B cell (primary cell): ENCODE results near the gene EXOC3L2. TPM values are rescaled to one million over a fixed set of nuclear protein-coding genes. Genes with fewer than 3 reads are reported as not detected.
"Not testable (repeated sequence)": the region's sequence is repeated elsewhere in the genome, so short reads cannot be mapped to it uniquely, and the experiment has no call there.

ENCODE experiments used
- ATAC-seq: fragments of 200-7000 bp; cut with Tn5 transposase; one replicate; pipeline ENCODE4 v1.10.0; 2021; ENCODE audit warnings: low read depth, mild to moderate bottlenecking, moderate number of reproducible peaks, moderate library complexity
- CTCF ChIA-PET: fragments of 350-600 bp; sonication (Branson Sonifier 250); formaldehyde crosslinking; loops from one replicate; lab custom pipeline; 2021; ENCODE audit warnings: antibody characterized with exemption, inconsistent platforms; lab: Charles Lee
- POLR2A ChIA-PET: fragments of 350-600 bp; sonication (Branson Sonifier 250); formaldehyde crosslinking; loops from one replicate; lab custom pipeline; 2021; ENCODE audit warnings: antibody characterized with exemption; lab: Charles Lee
- DNase-seq: peaks from one replicate; pipeline ENCODE4 v3.0.0; 2013
- H2AFZ ChIP-seq: 2 replicates; pipeline ENCODE4 v1.6.1; 2012; ENCODE audit warnings: mild to moderate bottlenecking, low read depth, low read length; ENCODE audit not compliant: insufficient read depth, poor library complexity, severe bottlenecking
- H3K27ac ChIP-seq, 2 donors: 1 replicate in 1 of 2; 2 replicates in 1 of 2; pipeline ENCODE4 v1.5.1; 2012 to 2013; ENCODE audit warnings: low read length in 2 of 2, mild to moderate bottlenecking in 2 of 2, moderate library complexity in 1 of 2
- H3K27me3 ChIP-seq, 4 experiments: fragments of 200-600 bp in 1 of 4; sonication (generic) in 1 of 4; replicated peaks in 1 of 4; 1 replicate in 2 of 4; 2 replicates in 2 of 4; pipeline versions ENCODE4 v1.6.1 to v1.7.0; 2013 to 2016; ENCODE audit warnings: low read length in 3 of 4, mild to moderate bottlenecking in 2 of 4, mixed read lengths in 1 of 4, moderate library complexity in 1 of 4; ENCODE audit not compliant: insufficient read depth in 4 of 4, control insufficient read depth in 3 of 4; ENCODE audit errors: control extremely low read depth in 1 of 4
- H3K36me3 ChIP-seq, 2 experiments: replicated peaks in 1 of 2; 1 replicate in 1 of 2; 2 replicates in 1 of 2; pipeline versions ENCODE4 v1.6.1 to v1.7.1; 2013; ENCODE audit warnings: low read length in 1 of 2; ENCODE audit not compliant: insufficient read depth in 2 of 2, control insufficient read depth in 1 of 2; ENCODE audit errors: control extremely low read depth in 1 of 2, extremely low read depth in 1 of 2
- H3K4me1 ChIP-seq, 2 donors: fragments of 200-600 bp in 1 of 2; sonication (generic) in 1 of 2; 1 replicate in 1 of 2; 2 replicates in 1 of 2; pipeline versions ENCODE4 v1.5.1 to v1.6.1; 2013 to 2017; ENCODE audit warnings: low read length in 2 of 2; ENCODE audit not compliant: control insufficient read depth in 2 of 2, insufficient read depth in 2 of 2
- H3K4me2 ChIP-seq: replicated peaks from 2 replicates; pipeline ENCODE3; 2012; ENCODE audit warnings: mild to moderate bottlenecking, low read depth, low read length; ENCODE audit not compliant: poor library complexity, severe bottlenecking
- H3K4me3 ChIP-seq, 5 experiments: fragments of 200-600 bp in 1 of 5; sonication (generic) in 1 of 5; 1 replicate in 3 of 5; 2 replicates in 2 of 5; pipeline versions ENCODE4 v1.5.1 to v1.7.0; 2011 to 2016; ENCODE audit warnings: low read length in 4 of 5, mild to moderate bottlenecking in 4 of 5, low read depth in 2 of 5, control low read depth in 1 of 5, moderate library complexity in 1 of 5; ENCODE audit not compliant: insufficient read depth in 1 of 5; ENCODE audit errors: control extremely low read depth in 1 of 5, extremely low read depth in 1 of 5
- H3K79me2 ChIP-seq: fragments of 200-600 bp; sonication (generic); one replicate; pipeline ENCODE4 v1.6.0; 2016; ENCODE audit warnings: low read length; ENCODE audit not compliant: control insufficient read depth, insufficient read depth
- H3K9ac ChIP-seq: fragments of 200-600 bp; sonication (generic); 2 replicates; pipeline ENCODE4 v1.6.1; 2017; ENCODE audit warnings: mild to moderate bottlenecking, low read length, moderate library complexity
- H3K9me3 ChIP-seq, 3 donors: one replicate each; pipeline versions ENCODE4 v1.6.1 to v1.7.1; 2013; ENCODE audit warnings: low read length in 2 of 3; ENCODE audit not compliant: control insufficient read depth in 2 of 3, insufficient read depth in 1 of 3; ENCODE audit errors: control extremely low read depth in 1 of 3
- H4K20me1 ChIP-seq: 2 replicates; pipeline ENCODE4 v1.6.0; 2012; ENCODE audit warnings: mild to moderate bottlenecking, low read length; ENCODE audit not compliant: insufficient read depth, control insufficient read depth, poor library complexity, severe bottlenecking
- H3K27ac Mint-ChIP-seq: one replicate; pipeline ENCODE4 v1.8.0; 2021; ENCODE audit warnings: mixed read lengths
- H3K27me3 Mint-ChIP-seq: one replicate; pipeline ENCODE4 v1.8.0; 2021; ENCODE audit warnings: mixed read lengths
- H3K4me1 Mint-ChIP-seq: one replicate; pipeline ENCODE4 v1.8.0; 2021; ENCODE audit warnings: mixed read lengths
- H3K4me3 Mint-ChIP-seq: one replicate; pipeline ENCODE4 v1.8.0; 2021; ENCODE audit warnings: mixed read lengths
- H3K9me3 Mint-ChIP-seq: one replicate; pipeline ENCODE4 v1.8.0; 2022; ENCODE audit warnings: mixed read lengths; ENCODE audit not compliant: insufficient read depth
- CTCF ChIP-seq: fragments of 200-600 bp; IDR thresholded peaks from one replicate; pipeline ENCODE4 v1.8.0; 2022; ENCODE audit warnings: antibody characterized with exemption, mild to moderate bottlenecking
- EZH2 ChIP-seq: IDR thresholded peaks from 2 replicates; pipeline ENCODE4 v1.6.1; 2012; ENCODE audit warnings: borderline replicate concordance, low read depth, mild to moderate bottlenecking, moderate library complexity, low read length; ENCODE audit not compliant: insufficient read depth, poor library complexity, severe bottlenecking
- WGBS: methylation state at CpG from one replicate; pipeline ENCODE4 v1.1.5; 2013; ENCODE audit warnings: missing lambda C conversion rate; ENCODE audit not compliant: insufficient coverage; 5-methylcytosine and 5-hydroxymethylcytosine counted together
- intact Hi-C: fragments of 100-400 bp; cut with micrococcal nuclease; formaldehyde crosslinking; loops from one replicate; pipeline ENCODE4 v1.10.0; 2022
- polyA plus RNA-seq: library from polyadenylated mRNA; depleted of rRNA; stranded (reverse); fragments of >200 nt; gene quantifications from 2 replicates; pipeline ENCODE4 v1.2.3, GENCODE V29; 2012
- total RNA-seq, 2 donors: library from RNA; stranded (reverse); fragments of 120-200 nt in 1 of 2; gene quantifications; 1 replicate in 1 of 2; 2 replicates in 1 of 2; pipeline versions ENCODE4 v1.2.3 to v1.2.4, GENCODE V29; 2013 to 2022

EXOC3L2 gene
- total and polyA plus RNA-seq, 2 donors (not counting 1 experiment from before 2014, with no cell fraction given), result not detected

- no peak for TF ChIP-seq CTCF
- TF ChIP-seq EZH2, result no peak
- Histone ChIP-seq H3K79me2 (no peaks in the 10 kb centered on the region), H3K4me1 (no peaks in the 10 kb centered on the region), H3K4me2 (no peak overlapping the region), H3K9me3 (no peaks in the 10 kb centered on the region), H3K27me3 (no peaks in the 10 kb centered on the region), H2AFZ (no peak overlapping the region), H3K4me3 (no peak overlapping the region), H3K27ac (no peak overlapping the region), H4K20me1 (no peaks in the 10 kb centered on the region), H3K9ac (no peak overlapping the region), H3K36me3 (peaks cover 0 to 18% of the 10 kb centered on the region in 2 experiments)
- no peaks in the 10 kb centered on the region for H3K27me3 Mint-ChIP-seq
- 84% methylated on average over 7 of the region's 7 CpGs for WGBS
- DNase-seq (no peak), ATAC-seq (no peak)
- intact Hi-C loops, result no loop called here
- H3K27ac Mint-ChIP-seq, result no peak overlapping the region
- H3K4me3 Mint-ChIP-seq, result no peak overlapping the region
- H3K4me1 Mint-ChIP-seq, result no peaks in the 10 kb centered on the region
- CTCF ChIA-PET, result no interaction called here
- POLR2A ChIA-PET, result no interaction called here
- no peaks in the 10 kb centered on the region for H3K9me3 Mint-ChIP-seq
These were observed 26.5 kb upstream of the EXOC3L2 start for GRCh38 chr19:45271735-45272108.

DNA sequence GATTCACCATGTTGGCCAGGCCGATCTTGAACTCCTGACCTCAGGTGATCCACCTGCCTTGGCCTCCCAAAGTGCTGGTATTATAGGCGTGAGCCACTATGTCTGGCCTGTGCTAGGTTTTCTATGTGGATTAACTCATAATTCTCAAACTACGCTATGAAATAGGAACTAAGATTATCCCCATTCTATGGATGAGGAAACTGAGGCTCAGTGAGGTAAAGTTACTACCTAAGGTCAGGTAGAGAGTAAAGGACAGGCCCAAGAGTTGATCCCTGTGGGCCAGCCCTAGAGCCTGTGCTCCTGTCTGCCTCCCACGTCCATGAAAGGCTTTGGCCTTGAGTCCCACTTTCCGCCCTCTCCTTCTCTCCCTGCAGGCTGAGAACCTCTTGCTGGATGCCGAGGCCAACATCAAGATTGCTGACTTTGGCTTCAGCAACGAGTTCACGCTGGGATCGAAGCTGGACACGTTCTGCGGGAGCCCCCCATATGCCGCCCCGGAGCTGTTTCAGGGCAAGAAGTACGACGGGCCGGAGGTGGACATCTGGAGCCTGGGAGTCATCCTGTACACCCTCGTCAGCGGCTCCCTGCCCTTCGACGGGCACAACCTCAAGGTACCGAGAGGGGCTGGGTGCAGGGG lies 26.0 kb upstream of the EXOC3L2 start:
- ATAC-seq (no peak), DNase-seq (no peak)
- intact Hi-C loops, result no loop called here
- Histone ChIP-seq H3K9me3 (no peaks in the 10 kb centered on the region), H3K27me3 (no peaks in the 10 kb centered on the region), H3K4me3 (no peak overlapping the region), H2AFZ (no peak overlapping the region), H3K27ac (no peak overlapping the region), H3K4me2 (no peak overlapping the region), H4K20me1 (no peaks in the 10 kb centered on the region), H3K4me1 (no peaks in the 10 kb centered on the region), H3K36me3 (peaks cover 0 to 18% of the 10 kb centered on the region in 2 experiments), H3K79me2 (no peaks in the 10 kb centered on the region), H3K9ac (no peak overlapping the region)
- Mint-ChIP-seq H3K27me3 (no peaks in the 10 kb centered on the region), H3K27ac (no peak overlapping the region), H3K9me3 (no peaks in the 10 kb centered on the region), H3K4me1 (no peaks in the 10 kb centered on the region), H3K4me3 (no peak overlapping the region)
- ChIA-PET POLR2A (no interaction called here), CTCF (no interaction called here)
- TF ChIP-seq CTCF, result no peak
- WGBS, result 96% methylated on average over 15 of the region's 21 CpGs

- ATAC-seq, intact Hi-C loops, H3K27me3 ChIP-seq, DNase-seq, H3K79me2 ChIP-seq, H3K9ac ChIP-seq, H3K9me3 Mint-ChIP-seq, H3K4me3 Mint-ChIP-seq, H3K4me1 Mint-ChIP-seq, H2AFZ ChIP-seq, H3K4me3 ChIP-seq, POLR2A ChIA-PET, H3K27me3 Mint-ChIP-seq, H3K27ac Mint-ChIP-seq, H4K20me1 ChIP-seq, H3K27ac ChIP-seq, H3K9me3 ChIP-seq, CTCF ChIA-PET, H3K4me2 ChIP-seq, H3K4me1 ChIP-seq: not testable (repeated sequence)
- peaks cover 0 to 18% of the 10 kb centered on the region in 2 experiments for H3K36me3 ChIP-seq
- 98% methylated on average over 13 of the region's 13 CpGs for WGBS
These were observed 24.7 kb upstream of the EXOC3L2 start for GRCh38 chr19:45269939-45270338.
